ENCODE results near the gene ARHGEF1.

ARHGEF1 gene

GRCh38 chr19:41897181-41897580 is 14.2 kb downstream of the ARHGEF1 start:
- Mint-ChIP-seq H3K9me3 (no peaks in the 10 kb centered on the region), H3K4me1 (ENCODE audit: low read depth) (peaks cover 5% of the 10 kb centered on the region), H3K36me3 (ENCODE audit: low read depth) (peaks cover 52% of the 10 kb centered on the region), H3K27me3 (ENCODE audit: low read depth) (no peaks in the 10 kb centered on the region), H3K4me3 (no peak overlapping the region), H3K27ac (no peak overlapping the region)
- DNase-seq (ENCODE audit: low spot score), result no peak

- no peak for DNase-seq (ENCODE audit: low spot score)
- Mint-ChIP-seq H3K4me1 (ENCODE audit: low read depth) (peaks cover 5% of the 10 kb centered on the region), H3K4me3 (no peak overlapping the region), H3K36me3 (ENCODE audit: low read depth) (peaks cover 56% of the 10 kb centered on the region), H3K27me3 (ENCODE audit: low read depth) (no peaks in the 10 kb centered on the region), H3K9me3 (no peaks in the 10 kb centered on the region), H3K27ac (no peak overlapping the region)
Observed at GRCh38 chr19:41897820-41898219, 14.8 kb downstream of the ARHGEF1 start.

- no peak overlapping the region for H3K27ac Mint-ChIP-seq
- no peaks in the 10 kb centered on the region for H3K9me3 Mint-ChIP-seq
- no peak for DNase-seq (ENCODE audit: low spot score)
- H3K36me3 Mint-ChIP-seq (ENCODE audit: low read depth), result peaks cover 57% of the 10 kb centered on the region
- no peaks in the 10 kb centered on the region for H3K27me3 Mint-ChIP-seq (ENCODE audit: low read depth)
- H3K4me3 Mint-ChIP-seq, result no peak overlapping the region
- H3K4me1 Mint-ChIP-seq (ENCODE audit: low read depth), result peaks cover 5% of the 10 kb centered on the region
Observed at GRCh38 chr19:41898235-41898634, 15.3 kb downstream of the ARHGEF1 start.

- no peak for DNase-seq (ENCODE audit: low spot score)
- Mint-ChIP-seq H3K27ac (no peak overlapping the region), H3K36me3 (ENCODE audit: low read depth) (peaks cover 72% of the 10 kb centered on the region), H3K9me3 (no peaks in the 10 kb centered on the region), H3K4me1 (ENCODE audit: low read depth) (peaks cover 8% of the 10 kb centered on the region), H3K4me3 (no peak overlapping the region), H3K27me3 (ENCODE audit: low read depth) (no peaks in the 10 kb centered on the region)
Observed at GRCh38 chr19:41901707-41902360, 18.9 kb downstream of the ARHGEF1 start.

- DNase-seq (ENCODE audit: low spot score), result no peak
- Mint-ChIP-seq H3K36me3 (ENCODE audit: low read depth) (peaks cover 73% of the 10 kb centered on the region), H3K27ac (no peak overlapping the region), H3K27me3 (ENCODE audit: low read depth) (no peaks in the 10 kb centered on the region), H3K9me3 (no peaks in the 10 kb centered on the region), H3K4me3 (no peak overlapping the region), H3K4me1 (ENCODE audit: low read depth) (peaks cover 8% of the 10 kb centered on the region)
Observed at GRCh38 chr19:41902594-41902993, 19.6 kb downstream of the ARHGEF1 start.

- Mint-ChIP-seq H3K27ac (no peak overlapping the region), H3K27me3 (ENCODE audit: low read depth) (no peaks in the 10 kb centered on the region), H3K9me3 (no peaks in the 10 kb centered on the region), H3K4me3 (no peak overlapping the region), H3K36me3 (ENCODE audit: low read depth) (peaks cover 65% of the 10 kb centered on the region), H3K4me1 (ENCODE audit: low read depth) (peaks cover 8% of the 10 kb centered on the region)
- DNase-seq (ENCODE audit: low spot score), result no peak
Observed at GRCh38 chr19:41903193-41903953, 20.4 kb downstream of the ARHGEF1 start.

GRCh38 chr19:41904118-41904870 is 21.3 kb downstream of the ARHGEF1 start:
- Mint-ChIP-seq H3K9me3 (no peaks in the 10 kb centered on the region), H3K27ac (no peak overlapping the region), H3K27me3 (ENCODE audit: low read depth) (no peaks in the 10 kb centered on the region)

GRCh38 chr19:41905273-41906002 is 22.5 kb downstream of the ARHGEF1 start:
- Mint-ChIP-seq H3K4me1 (ENCODE audit: low read depth) (peaks cover 8% of the 10 kb centered on the region), H3K27me3 (ENCODE audit: low read depth) (no peaks in the 10 kb centered on the region), H3K4me3 (no peak overlapping the region), H3K27ac (no peak overlapping the region), H3K36me3 (ENCODE audit: low read depth) (peaks cover 63% of the 10 kb centered on the region), H3K9me3 (no peaks in the 10 kb centered on the region)
- DNase-seq (ENCODE audit: low spot score), result no peak

More at GRCh38 chr19:41904118-41904870, 21.3 kb downstream of the ARHGEF1 start:
- H3K4me1 Mint-ChIP-seq (ENCODE audit: low read depth), result peaks cover 8% of the 10 kb centered on the region
- DNase-seq (ENCODE audit: low spot score), result no peak
- no peak overlapping the region for H3K4me3 Mint-ChIP-seq
- peaks cover 63% of the 10 kb centered on the region for H3K36me3 Mint-ChIP-seq (ENCODE audit: low read depth)

- H3K4me1 Mint-ChIP-seq (ENCODE audit: low read depth), result peaks cover 8% of the 10 kb centered on the region
- H3K27me3 Mint-ChIP-seq (ENCODE audit: low read depth), result peaks cover 7% of the 10 kb centered on the region
- peaks cover 68% of the 10 kb centered on the region for H3K36me3 Mint-ChIP-seq (ENCODE audit: low read depth)
- H3K4me3 Mint-ChIP-seq, result no peak overlapping the region
- DNase-seq (ENCODE audit: low spot score), result no peak
- H3K9me3 Mint-ChIP-seq, result no peaks in the 10 kb centered on the region
- H3K27ac Mint-ChIP-seq, result no peak overlapping the region
Observed at GRCh38 chr19:41906271-41906670, 23.3 kb downstream of the ARHGEF1 start.

GRCh38 chr19:41906916-41907680 is 24.1 kb downstream of the ARHGEF1 start:
- Mint-ChIP-seq H3K27me3 (ENCODE audit: low read depth) (peaks cover 14% of the 10 kb centered on the region), H3K9me3 (no peaks in the 10 kb centered on the region), H3K36me3 (ENCODE audit: low read depth) (peaks cover 65% of the 10 kb centered on the region), H3K4me1 (ENCODE audit: low read depth) (peaks cover 8% of the 10 kb centered on the region), H3K27ac (peak overlapping the region; percentile 56), H3K4me3 (no peak overlapping the region)
- no peak for DNase-seq (ENCODE audit: low spot score)

GRCh38 chr19:41907994-41908615 is 25.1 kb downstream of the ARHGEF1 start:
- H3K4me3 Mint-ChIP-seq, result no peak overlapping the region
- H3K36me3 Mint-ChIP-seq (ENCODE audit: low read depth), result peaks cover 57% of the 10 kb centered on the region
- peaks cover 19% of the 10 kb centered on the region for H3K27me3 Mint-ChIP-seq (ENCODE audit: low read depth)
- H3K9me3 Mint-ChIP-seq, result no peaks in the 10 kb centered on the region
- no peak for DNase-seq (ENCODE audit: low spot score)
- H3K27ac Mint-ChIP-seq, result no peak overlapping the region
- peaks cover 8% of the 10 kb centered on the region for H3K4me1 Mint-ChIP-seq (ENCODE audit: low read depth)

- Mint-ChIP-seq H3K27me3 (ENCODE audit: low read depth) (peaks cover 25% of the 10 kb centered on the region), H3K4me1 (ENCODE audit: low read depth) (peaks cover 8% of the 10 kb centered on the region), H3K4me3 (no peak overlapping the region), H3K27ac (no peak overlapping the region), H3K36me3 (ENCODE audit: low read depth) (peaks cover 50% of the 10 kb centered on the region), H3K9me3 (no peaks in the 10 kb centered on the region)
- DNase-seq (ENCODE audit: low spot score), result no peak
Observed at GRCh38 chr19:41908724-41909464, 25.9 kb downstream of the ARHGEF1 start.
